ENCODE data around the gene CPD. TPM values are rescaled to one million over a fixed set of nuclear protein-coding genes. Genes with fewer than 3 reads are reported as not detected.
A peak's percentile ranks its signal among the peaks of the same experiment; 100 is the strongest.

The CPD gene
- total and polyA plus RNA-seq, 2 of the 13 experiments (the other 11 are each of a cell fraction or from before 2014, with no cell fraction given): 46.1 to 72.3 TPM

DNA sequence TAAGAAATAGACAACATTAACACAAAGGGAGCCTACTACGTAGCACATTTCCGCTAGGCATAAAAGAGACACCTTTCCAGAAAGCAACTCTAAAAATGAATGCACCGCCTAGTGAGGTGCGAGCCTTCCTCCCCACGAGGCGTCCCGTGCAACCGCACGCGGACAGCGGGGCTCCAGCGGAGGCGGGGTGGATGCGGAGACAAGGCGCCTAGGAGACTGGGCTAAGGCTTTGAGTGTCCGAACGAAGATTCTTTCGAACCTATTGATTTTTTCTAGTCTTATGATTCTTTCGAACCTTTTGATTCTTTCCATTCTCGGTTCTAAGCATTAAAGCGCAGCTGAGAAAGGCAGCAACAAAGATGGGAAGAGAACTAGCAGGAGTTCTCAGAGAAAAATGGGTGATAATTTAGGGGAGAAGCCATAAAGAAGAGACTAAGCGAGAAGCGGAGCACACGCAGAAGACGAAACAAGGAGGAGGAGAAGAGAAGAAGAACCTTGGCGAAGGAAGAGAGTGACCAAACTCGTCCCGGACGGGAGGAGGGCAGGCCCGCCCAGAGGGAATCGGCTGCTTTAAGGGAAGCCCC lies 394 bp upstream of the CPD start (continued):
- TF ChIP-seq HDAC2 (CRISPR knock-in tag; IDR thresholded peaks at IDR 0.05) (no peak), ZNF432 (CRISPR knock-in tag; IDR thresholded peaks at IDR 0.05; ENCODE audit: borderline replicate concordance) (no peak), ZFP37 (CRISPR knock-in tag; IDR thresholded peaks at IDR 0.05; ENCODE audit: borderline replicate concordance) (peak; percentile 82; the same call in 1 of the 2 replicates), HES4 (CRISPR knock-in tag; IDR thresholded peaks at IDR 0.05; ENCODE audit: borderline replicate concordance) (peak; percentile 80; the same call in 1 of the 2 replicates), ZBTB7B (CRISPR knock-in tag; IDR thresholded peaks at IDR 0.05) (0 out of 2 replicates have a peak, but pooled peaks have one; percentile 13), SMC3 (IDR thresholded peaks at IDR 0.05; ENCODE audit: low read length) (no peak), LCORL (IDR thresholded peaks at IDR 0.05) (0 out of 2 replicates have a peak, but pooled peaks have one; percentile 42), LCORL (CRISPR knock-in tag; IDR thresholded peaks at IDR 0.05) (no peak), NPAS2 (CRISPR knock-in tag; IDR thresholded peaks at IDR 0.05; ENCODE audit: borderline replicate concordance) (0 out of 2 replicates have a peak, but pooled peaks have one; percentile 43)
- TF ChIP-seq, protein P1, sequence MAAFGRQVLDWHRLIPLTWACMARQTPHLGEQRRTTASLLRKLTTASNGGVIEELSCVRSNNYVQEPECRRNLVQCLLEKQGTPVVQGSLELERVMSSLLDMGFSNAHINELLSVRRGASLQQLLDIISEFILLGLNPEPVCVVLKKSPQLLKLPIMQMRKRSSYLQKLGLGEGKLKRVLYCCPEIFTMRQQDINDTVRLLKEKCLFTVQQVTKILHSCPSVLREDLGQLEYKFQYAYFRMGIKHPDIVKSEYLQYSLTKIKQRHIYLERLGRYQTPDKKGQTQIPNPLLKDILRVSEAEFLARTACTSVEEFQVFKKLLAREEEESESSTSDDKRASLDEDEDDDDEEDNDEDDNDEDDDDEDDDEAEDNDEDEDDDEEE (CRISPR knock-in tag; IDR thresholded peaks at IDR 0.05): peak; percentile 28; the same call in 1 of the 2 replicates
- TF ChIP-seq, protein P2, sequence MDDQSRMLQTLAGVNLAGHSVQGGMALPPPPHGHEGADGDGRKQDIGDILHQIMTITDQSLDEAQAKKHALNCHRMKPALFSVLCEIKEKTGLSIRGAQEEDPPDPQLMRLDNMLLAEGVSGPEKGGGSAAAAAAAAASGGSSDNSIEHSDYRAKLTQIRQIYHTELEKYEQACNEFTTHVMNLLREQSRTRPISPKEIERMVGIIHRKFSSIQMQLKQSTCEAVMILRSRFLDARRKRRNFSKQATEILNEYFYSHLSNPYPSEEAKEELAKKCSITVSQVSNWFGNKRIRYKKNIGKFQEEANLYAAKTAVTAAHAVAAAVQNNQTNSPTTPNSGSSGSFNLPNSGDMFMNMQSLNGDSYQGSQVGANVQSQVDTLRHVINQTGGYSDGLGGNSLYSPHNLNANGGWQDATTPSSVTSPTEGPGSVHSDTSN (CRISPR knock-in tag; IDR thresholded peaks at IDR 0.05; ENCODE audit: borderline replicate concordance): 0 out of 2 replicates have a peak, but pooled peaks have one; percentile 21
- TF ChIP-seq, protein P3, sequence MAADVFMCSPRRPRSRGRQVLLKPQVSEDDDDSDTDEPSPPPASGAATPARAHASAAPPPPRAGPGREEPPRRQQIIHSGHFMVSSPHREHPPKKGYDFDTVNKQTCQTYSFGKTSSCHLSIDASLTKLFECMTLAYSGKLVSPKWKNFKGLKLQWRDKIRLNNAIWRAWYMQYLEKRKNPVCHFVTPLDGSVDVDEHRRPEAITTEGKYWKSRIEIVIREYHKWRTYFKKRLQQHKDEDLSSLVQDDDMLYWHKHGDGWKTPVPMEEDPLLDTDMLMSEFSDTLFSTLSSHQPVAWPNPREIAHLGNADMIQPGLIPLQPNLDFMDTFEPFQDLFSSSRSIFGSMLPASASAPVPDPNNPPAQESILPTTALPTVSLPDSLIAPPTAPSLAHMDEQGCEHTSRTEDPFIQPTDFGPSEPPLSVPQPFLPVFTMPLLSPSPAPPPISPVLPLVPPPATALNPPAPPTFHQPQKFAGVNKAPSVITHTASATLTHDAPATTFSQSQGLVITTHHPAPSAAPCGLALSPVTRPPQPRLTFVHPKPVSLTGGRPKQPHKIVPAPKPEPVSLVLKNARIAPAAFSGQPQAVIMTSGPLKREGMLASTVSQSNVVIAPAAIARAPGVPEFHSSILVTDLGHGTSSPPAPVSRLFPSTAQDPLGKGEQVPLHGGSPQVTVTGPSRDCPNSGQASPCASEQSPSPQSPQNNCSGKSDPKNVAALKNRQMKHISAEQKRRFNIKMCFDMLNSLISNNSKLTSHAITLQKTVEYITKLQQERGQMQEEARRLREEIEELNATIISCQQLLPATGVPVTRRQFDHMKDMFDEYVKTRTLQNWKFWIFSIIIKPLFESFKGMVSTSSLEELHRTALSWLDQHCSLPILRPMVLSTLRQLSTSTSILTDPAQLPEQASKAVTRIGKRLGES (CRISPR knock-in tag; IDR thresholded peaks at IDR 0.05; ENCODE audit: borderline replicate concordance): 0 out of 2 replicates have a peak, but pooled peaks have one; percentile 70
- TF ChIP-seq, protein P4, sequence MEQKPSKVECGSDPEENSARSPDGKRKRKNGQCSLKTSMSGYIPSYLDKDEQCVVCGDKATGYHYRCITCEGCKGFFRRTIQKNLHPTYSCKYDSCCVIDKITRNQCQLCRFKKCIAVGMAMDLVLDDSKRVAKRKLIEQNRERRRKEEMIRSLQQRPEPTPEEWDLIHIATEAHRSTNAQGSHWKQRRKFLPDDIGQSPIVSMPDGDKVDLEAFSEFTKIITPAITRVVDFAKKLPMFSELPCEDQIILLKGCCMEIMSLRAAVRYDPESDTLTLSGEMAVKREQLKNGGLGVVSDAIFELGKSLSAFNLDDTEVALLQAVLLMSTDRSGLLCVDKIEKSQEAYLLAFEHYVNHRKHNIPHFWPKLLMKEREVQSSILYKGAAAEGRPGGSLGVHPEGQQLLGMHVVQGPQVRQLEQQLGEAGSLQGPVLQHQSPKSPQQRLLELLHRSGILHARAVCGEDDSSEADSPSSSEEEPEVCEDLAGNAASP (CRISPR knock-in tag; IDR thresholded peaks at IDR 0.05; ENCODE audit: borderline replicate concordance): no peak
- TF ChIP-seq, protein P5, sequence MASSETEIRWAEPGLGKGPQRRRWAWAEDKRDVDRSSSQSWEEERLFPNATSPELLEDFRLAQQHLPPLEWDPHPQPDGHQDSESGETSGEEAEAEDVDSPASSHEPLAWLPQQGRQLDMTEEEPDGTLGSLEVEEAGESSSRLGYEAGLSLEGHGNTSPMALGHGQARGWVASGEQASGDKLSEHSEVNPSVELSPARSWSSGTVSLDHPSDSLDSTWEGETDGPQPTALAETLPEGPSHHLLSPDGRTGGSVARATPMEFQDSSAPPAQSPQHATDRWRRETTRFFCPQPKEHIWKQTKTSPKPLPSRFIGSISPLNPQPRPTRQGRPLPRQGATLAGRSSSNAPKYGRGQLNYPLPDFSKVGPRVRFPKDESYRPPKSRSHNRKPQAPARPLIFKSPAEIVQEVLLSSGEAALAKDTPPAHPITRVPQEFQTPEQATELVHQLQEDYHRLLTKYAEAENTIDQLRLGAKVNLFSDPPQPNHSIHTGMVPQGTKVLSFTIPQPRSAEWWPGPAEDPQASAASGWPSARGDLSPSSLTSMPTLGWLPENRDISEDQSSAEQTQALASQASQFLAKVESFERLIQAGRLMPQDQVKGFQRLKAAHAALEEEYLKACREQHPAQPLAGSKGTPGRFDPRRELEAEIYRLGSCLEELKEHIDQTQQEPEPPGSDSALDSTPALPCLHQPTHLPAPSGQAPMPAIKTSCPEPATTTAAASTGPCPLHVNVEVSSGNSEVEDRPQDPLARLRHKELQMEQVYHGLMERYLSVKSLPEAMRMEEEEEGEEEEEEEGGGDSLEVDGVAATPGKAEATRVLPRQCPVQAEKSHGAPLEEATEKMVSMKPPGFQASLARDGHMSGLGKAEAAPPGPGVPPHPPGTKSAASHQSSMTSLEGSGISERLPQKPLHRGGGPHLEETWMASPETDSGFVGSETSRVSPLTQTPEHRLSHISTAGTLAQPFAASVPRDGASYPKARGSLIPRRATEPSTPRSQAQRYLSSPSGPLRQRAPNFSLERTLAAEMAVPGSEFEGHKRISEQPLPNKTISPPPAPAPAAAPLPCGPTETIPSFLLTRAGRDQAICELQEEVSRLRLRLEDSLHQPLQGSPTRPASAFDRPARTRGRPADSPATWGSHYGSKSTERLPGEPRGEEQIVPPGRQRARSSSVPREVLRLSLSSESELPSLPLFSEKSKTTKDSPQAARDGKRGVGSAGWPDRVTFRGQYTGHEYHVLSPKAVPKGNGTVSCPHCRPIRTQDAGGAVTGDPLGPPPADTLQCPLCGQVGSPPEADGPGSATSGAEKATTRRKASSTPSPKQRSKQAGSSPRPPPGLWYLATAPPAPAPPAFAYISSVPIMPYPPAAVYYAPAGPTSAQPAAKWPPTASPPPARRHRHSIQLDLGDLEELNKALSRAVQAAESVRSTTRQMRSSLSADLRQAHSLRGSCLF (CRISPR knock-in tag; IDR thresholded peaks at IDR 0.05; ENCODE audit: borderline replicate concordance): peak; percentile 54; the same call in 1 of the 2 replicates
